Colon (tissue), 2 donors: ENCODE results near the gene NYAP1.
"Not testable (repeated sequence)": the region's sequence is repeated elsewhere in the genome, so short reads cannot be mapped to it uniquely, and the experiment has no call there.

ENCODE experiments used
- FAIRE-seq: peaks from 2 replicates; lab custom pipeline; 2012; peaks lifted over from hg19 to GRCh38; lab: Jason Lieb, UNC
- donor health status: control.
- donor health status: control.

The NYAP1 gene

GRCh38 chr7:100483090-100483721, 521 bp upstream of the NYAP1 start:
- FAIRE-seq, result no peak

GRCh38 chr7:100484673-100485045, 932 bp downstream of the NYAP1 start:
- FAIRE-seq, result no peak

DNA sequence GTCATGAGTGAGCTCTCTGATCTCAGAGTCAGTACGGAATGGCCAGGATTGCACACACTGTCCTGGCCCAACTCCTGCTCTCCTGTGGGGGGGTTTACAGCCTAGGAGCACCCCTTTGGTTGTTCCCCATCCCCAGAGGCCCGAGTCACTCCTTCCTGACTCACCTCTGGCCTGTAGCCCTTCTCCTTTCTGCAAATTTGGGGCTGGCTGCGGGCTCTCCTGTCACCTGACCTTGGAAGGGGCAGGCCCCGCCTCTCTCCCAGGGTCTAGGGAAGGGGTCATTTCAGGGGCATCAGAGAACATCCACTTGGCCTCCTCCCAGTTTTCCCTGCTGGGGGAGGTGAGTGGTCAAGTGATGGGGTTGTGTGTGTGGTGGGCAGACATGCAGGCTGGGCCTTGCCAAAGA, 1.7 kb downstream of the NYAP1 start:
- FAIRE-seq, result no peak

GRCh38 chr7:100486111-100486636, 2.4 kb downstream of the NYAP1 start:
- FAIRE-seq, result no peak

DNA sequence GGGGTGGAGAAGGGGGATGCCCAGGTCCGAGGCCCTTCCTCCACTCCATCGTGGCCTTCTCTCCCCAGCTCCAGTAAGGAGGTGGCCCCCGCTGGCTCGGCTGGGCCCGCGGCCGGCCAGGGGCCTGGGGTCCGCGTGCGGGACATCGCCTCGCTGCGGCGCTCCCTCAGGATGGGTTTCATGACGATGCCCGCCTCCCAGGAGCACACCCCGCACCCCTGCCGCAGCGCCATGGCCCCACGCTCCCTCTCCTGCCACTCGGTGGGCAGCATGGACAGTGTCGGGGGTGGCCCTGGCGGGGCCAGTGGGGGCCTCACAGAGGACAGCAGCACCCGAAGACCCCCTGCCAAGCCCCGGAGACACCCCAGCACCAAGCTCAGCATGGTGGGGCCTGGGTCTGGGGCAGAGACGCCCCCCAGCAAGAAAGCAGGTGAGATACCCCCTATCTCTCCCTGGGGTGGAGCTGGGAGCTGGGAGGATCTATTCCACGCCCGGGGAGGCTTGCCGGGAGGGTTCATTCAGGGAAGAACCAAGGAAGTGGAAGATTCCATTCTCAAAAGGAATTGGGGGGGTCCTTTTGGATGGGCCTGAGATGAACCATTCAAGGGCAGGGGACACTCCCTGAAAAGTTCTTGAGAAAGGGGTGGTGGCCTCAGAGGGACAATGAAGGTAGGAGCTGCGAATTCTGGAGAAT, 3.2 kb downstream of the NYAP1 start:
- FAIRE-seq, result no peak

DNA sequence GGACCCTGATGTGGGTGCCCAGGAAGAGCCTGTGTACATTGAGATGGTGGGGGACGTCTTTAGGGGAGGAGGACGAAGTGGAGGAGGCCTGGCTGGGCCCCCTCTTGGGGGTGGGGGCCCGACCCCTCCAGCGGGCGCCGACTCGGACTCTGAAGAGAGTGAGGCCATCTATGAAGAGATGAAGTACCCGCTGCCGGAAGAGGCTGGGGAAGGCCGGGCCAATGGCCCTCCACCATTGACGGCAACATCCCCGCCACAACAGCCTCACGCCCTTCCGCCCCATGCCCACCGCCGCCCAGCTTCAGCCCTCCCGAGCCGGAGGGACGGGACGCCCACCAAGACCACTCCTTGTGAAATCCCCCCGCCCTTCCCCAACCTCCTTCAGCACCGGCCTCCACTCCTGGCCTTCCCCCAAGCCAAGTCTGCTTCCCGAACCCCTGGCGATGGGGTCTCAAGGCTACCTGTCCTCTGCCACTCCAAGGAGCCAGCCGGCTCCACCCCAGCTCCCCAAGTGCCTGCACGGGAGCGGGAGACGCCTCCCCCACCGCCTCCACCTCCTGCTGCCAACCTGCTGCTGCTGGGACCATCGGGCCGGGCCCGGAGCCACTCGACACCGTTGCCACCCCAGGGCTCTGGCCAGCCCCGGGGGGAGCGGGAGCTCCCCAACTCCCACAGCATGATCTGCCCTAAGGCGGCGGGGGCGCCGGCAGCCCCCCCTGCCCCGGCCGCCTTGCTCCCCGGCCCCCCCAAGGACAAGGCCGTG, 4.8 kb downstream of the NYAP1 start:
- FAIRE-seq, result no peak

GRCh38 chr7:100489121-100489520, 5.4 kb downstream of the NYAP1 start:
- no peak for FAIRE-seq

- FAIRE-seq, result no peak
These were observed 6.1 kb downstream of the NYAP1 start for GRCh38 chr7:100489824-100490223.

- no peak for FAIRE-seq
These were observed 6.9 kb downstream of the NYAP1 start for GRCh38 chr7:100490483-100491191.

DNA sequence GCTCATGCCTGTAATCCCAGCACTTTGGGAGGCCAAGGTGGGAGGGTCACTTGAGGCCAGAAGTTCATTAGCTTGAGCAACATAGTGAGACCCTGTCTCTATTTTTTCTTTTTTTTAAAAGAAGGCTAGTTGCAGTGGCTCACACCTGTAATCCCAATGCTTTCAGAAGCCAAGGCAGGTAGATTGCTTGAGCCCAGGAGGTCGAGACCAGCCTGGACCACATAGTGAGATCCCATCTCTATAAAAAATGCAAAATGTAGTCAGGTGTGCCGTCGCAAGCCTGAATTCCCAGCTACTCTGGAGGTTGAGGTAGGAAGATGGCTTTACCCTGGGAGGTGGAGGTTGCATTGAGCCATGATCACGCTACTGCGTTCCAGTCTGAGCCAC, 7.5 kb downstream of the NYAP1 start:
- no peak for FAIRE-seq

GRCh38 chr7:100492738-100493475, 9.2 kb downstream of the NYAP1 start:
- no peak for FAIRE-seq

- no peak for FAIRE-seq
These were observed 9.9 kb downstream of the NYAP1 start for GRCh38 chr7:100493476-100494264.

- no peak for FAIRE-seq
These were observed 12.8 kb downstream of the NYAP1 start for GRCh38 chr7:100496509-100496908.

GRCh38 chr7:100500743-100501142, 17.0 kb downstream of the NYAP1 start:
- FAIRE-seq, result not testable (repeated sequence)

DNA sequence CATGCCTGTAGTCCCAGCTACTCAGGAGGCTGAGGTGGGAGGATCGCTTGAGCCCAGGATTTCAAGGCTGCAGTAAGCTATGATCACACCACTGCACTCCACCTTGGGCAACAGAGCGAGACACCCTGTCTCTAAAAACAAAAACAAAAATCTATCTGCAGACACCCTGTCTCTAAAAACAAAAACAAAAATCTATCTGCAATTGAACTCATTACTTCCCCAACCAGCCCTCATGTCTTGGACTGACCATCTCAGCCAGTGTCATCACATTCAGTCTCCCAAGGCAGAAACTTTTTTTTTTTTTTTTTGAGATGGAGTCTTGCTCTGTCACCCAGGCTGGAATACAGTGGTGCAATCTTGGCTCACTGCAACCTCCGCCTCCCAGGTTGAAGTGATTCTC, 20.3 kb downstream of the NYAP1 start:
- not testable (repeated sequence) for FAIRE-seq

DNA sequence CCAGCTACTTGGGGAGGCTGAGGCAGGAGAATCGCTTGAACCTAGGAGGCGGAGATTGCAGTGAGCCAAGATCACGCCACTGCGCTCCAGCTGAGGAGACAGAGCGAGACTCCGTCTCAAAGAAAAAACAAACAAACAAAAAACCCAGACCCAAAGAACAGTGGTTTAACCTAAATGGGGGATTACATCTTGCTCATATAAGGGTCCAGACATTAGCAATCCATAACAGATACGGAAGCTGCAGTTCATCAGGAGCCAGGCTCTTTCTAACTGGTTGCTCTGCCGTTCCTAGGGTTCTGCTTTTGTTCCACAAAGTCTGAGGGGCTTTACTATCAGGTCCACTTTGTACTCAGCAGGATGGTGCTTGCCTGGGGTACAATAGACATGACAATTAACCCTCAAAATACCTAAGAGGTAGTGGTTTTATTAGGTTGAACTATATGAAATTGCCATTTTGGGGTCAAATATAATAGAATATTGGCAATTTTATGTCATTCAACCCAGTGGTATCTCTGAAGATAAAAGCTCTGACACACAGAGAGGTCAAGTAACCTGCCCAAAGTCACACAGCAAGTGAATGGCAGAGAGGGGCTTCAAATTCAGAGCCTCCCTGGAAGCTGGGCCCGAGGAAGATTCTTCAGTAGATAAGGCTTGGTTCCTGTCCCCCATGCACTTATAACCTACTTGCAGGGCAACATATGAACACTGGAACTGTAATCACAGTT, 21.3 kb downstream of the NYAP1 start:
- FAIRE-seq, result no peak

GRCh38 chr7:100506356-100506923, 22.7 kb downstream of the NYAP1 start:
- FAIRE-seq, result no peak

DNA sequence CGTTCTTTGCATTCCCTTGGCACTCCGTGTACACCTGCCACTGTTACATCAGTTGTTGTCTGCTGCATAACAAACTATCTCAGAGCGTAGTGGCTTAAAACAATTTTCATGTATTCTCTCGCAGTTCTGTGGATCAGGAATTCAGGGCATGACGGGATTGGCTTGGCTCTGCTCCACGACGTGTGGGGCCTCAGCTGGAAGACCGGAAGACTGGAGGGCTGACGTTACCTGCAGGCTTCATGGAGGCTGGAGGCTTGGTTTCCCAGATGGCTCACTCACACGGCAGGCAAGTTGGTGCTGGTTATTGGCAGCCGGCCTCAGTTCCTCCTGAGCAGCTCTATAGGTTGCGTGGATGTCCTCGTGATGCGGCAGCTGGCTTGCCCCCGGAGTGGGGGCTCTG, 25.5 kb downstream of the NYAP1 start:
- FAIRE-seq, result no peak

- no peak for FAIRE-seq
These were observed 26.9 kb downstream of the NYAP1 start for GRCh38 chr7:100510437-100511239.
